Measurements from ENCODE around the gene OTUB2. TPM values are rescaled to one million over a fixed set of nuclear protein-coding genes. Genes with fewer than 3 reads are reported as not detected.

OTUB2 gene
- total and polyA plus RNA-seq, 2 of the 8 experiments (the other 6 are each of a cell fraction or from before 2014, with no cell fraction given) = 2.2 to 4.2 TPM

DNA sequence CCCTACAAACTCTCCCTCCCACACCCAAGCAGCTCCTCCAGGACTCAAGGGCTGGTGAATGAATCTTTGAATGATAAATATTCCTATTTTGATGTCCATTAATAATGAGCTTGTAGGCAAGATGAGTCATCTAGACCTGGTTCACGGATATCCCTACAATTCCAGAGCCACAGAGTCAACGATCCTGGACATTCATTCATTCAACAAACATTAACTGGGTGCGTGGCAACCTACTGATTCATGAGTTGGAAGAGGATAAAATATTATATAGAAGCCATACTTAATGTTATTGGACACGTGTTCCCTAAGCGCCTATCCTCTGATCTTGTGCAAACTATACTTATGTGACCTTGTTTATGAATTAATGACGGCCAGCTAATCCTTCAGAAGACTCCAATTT, 420 bp upstream of the OTUB2 start:
- ChIA-PET CTCF (ENCODE audit: partially characterized antibody) (interaction anchor here (0.7 to 3.9 kb wide), 8 partner anchors 8 to 111 kb away, joined by 3 to 23 read pairs (median 3); partner anchors contain the start of genes DDX24, IFI27L1 and IFI27L2), POLR2A (ENCODE audit: partially characterized antibody) (interaction anchor here (0.6 to 1.5 kb wide), 5 partner anchors 13 to 155 kb away, joined by 3 to 5 read pairs (median 3); partner anchors contain the start of gene PPP4R4)
- H2AFZ ChIP-seq (ENCODE audit: low read length) = no peak overlapping the region
- no peak overlapping the region for H3K27ac ChIP-seq (ENCODE audit: low read depth, low read length)
- H4K5ac ChIP-seq (ENCODE audit: insufficient read length, low read depth, low read length) = no peak overlapping the region
- H2BK20ac ChIP-seq (ENCODE audit: low read length) = no peak overlapping the region
- H3K79me1 ChIP-seq (ENCODE audit: low read depth, low read length) = peaks cover 3% of the 10 kb centered on the region; the same call in 1 of the 2 replicates
- no peak for DNase-seq (ENCODE audit: low read depth in 1 of 2, low spot score in 2 of 2)
- H4K91ac ChIP-seq (replicated peaks; ENCODE audit: insufficient read length, low read length) = no peak overlapping the region
- FAIRE-seq = no peak
- peak overlapping the region; percentile 58 to 75 for H3K4me2 ChIP-seq (ENCODE audit: insufficient read depth in 1 of 2, low read depth in 2 of 2, low read length in 2 of 2)
- peaks cover 0 to 22% (median 13%) of the 10 kb centered on the region in 4 experiments; a peak in 4 of 7 replicates for H3K4me1 ChIP-seq (replicated peaks in 1 of 4; ENCODE audit: control insufficient read depth in 3 of 4, insufficient read depth in 4 of 4, low read length in 3 of 4)
- no peaks in the 10 kb centered on the region for H4K20me1 ChIP-seq (replicated peaks in 1 of 2; ENCODE audit: control insufficient read depth in 1 of 2, insufficient read depth in 2 of 2, low read length in 2 of 2)
- H3K9me3 ChIP-seq (ENCODE audit: insufficient read depth in 2 of 2, low read depth in 1 of 2, low read length in 1 of 2) = no peaks in the 10 kb centered on the region
- 71% methylated on average over 6 of the region's 6 CpGs; no CpG with 5 or more reads in 1 of the 2 experiments for WGBS, 2 experiments (ENCODE audit: extremely low coverage in 1 of 2, insufficient coverage in 1 of 2, insufficient read length in 1 of 2, insufficient replicate concordance in 2 of 2, low coverage in 1 of 2, low lambda C conversion rate in 2 of 2, missing lambda C conversion rate in 1 of 2)
- H3K23me2 ChIP-seq (ENCODE audit: low read depth, low read length) = peaks cover 5% of the 10 kb centered on the region; the same call in 1 of the 2 replicates
- no peak overlapping the region for H2BK12ac ChIP-seq (ENCODE audit: low read depth, low read length)
- no peak overlapping the region for H3K23ac ChIP-seq (ENCODE audit: insufficient read length)
- H3K18ac ChIP-seq (ENCODE audit: extremely low read depth, low read length) = no peak overlapping the region
- no peak overlapping the region for H2BK15ac ChIP-seq (ENCODE audit: low read length)
- H3K27me3 ChIP-seq (replicated peaks in 1 of 4; ENCODE audit: control insufficient read depth in 3 of 4, extremely low read depth in 1 of 4, insufficient read depth in 3 of 4, low read length in 3 of 4) = peaks cover 0 to 3% (median 3%) of the 10 kb centered on the region in 4 experiments; a peak in 2 of 7 replicates
- H2BK120ac ChIP-seq (replicated peaks; ENCODE audit: low read depth, low read length) = no peak overlapping the region
- no peak overlapping the region for H2BK5ac ChIP-seq (ENCODE audit: low read depth, low read length)
- H3K79me2 ChIP-seq (ENCODE audit: control insufficient read depth in 1 of 2, insufficient read depth in 2 of 2, low read length in 2 of 2) = no peaks in the 10 kb centered on the region
- no peak overlapping the region for H2AK5ac ChIP-seq (ENCODE audit: low read depth, low read length)
- H3K4me3 ChIP-seq (ENCODE audit: extremely low read depth in 1 of 4, insufficient read depth in 2 of 4, low read depth in 3 of 4, low read length in 4 of 4) = peak overlapping the region in 1 of 4 experiments; percentile 82; a peak in 3 of 8 replicates
- H4K8ac ChIP-seq (ENCODE audit: extremely low read depth, insufficient read depth, low read length) = no peak overlapping the region; the same call in 1 of the 2 replicates
- H3K14ac ChIP-seq (ENCODE audit: insufficient read length) = no peak overlapping the region
- no peaks in the 10 kb centered on the region for H3K36me3 ChIP-seq (ENCODE audit: control insufficient read depth in 2 of 4, insufficient read depth in 4 of 4, low read length in 3 of 4)
- H3K4ac ChIP-seq (replicated peaks; ENCODE audit: insufficient read length, low read depth, low read length) = no peak overlapping the region
- H3K9ac ChIP-seq (replicated peaks in 1 of 4; ENCODE audit: extremely low read depth in 1 of 4, low read depth in 3 of 4, low read length in 3 of 4) = no peak overlapping the region; a peak in 1 of 7 replicates
- H3K56ac ChIP-seq (replicated peaks; ENCODE audit: insufficient read length, low read depth, low read length) = no peak overlapping the region
- TF ChIP-seq MAFK (IDR thresholded peaks at IDR 0.05; ENCODE audit: low read depth, low read length) = no peak
- TF ChIP-seq, protein P1, sequence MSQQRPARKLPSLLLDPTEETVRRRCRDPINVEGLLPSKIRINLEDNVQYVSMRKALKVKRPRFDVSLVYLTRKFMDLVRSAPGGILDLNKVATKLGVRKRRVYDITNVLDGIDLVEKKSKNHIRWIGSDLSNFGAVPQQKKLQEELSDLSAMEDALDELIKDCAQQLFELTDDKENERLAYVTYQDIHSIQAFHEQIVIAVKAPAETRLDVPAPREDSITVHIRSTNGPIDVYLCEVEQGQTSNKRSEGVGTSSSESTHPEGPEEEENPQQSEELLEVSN (IDR thresholded peaks at IDR 0.05) = no peak
- no peak for TF ChIP-seq MAX (IDR thresholded peaks at IDR 0.05)
- TF ChIP-seq RFX5 (IDR thresholded peaks at IDR 0.05; ENCODE audit: borderline replicate concordance, low read depth, low read length) = no peak
- TF ChIP-seq SIX5 (IDR thresholded peaks at IDR 0.05; ENCODE audit: low read depth, low read length) = no peak
- no peak for TF ChIP-seq CHD1 (IDR thresholded peaks at IDR 0.05; ENCODE audit: low read depth, low read length)
- TF ChIP-seq, protein P2, sequence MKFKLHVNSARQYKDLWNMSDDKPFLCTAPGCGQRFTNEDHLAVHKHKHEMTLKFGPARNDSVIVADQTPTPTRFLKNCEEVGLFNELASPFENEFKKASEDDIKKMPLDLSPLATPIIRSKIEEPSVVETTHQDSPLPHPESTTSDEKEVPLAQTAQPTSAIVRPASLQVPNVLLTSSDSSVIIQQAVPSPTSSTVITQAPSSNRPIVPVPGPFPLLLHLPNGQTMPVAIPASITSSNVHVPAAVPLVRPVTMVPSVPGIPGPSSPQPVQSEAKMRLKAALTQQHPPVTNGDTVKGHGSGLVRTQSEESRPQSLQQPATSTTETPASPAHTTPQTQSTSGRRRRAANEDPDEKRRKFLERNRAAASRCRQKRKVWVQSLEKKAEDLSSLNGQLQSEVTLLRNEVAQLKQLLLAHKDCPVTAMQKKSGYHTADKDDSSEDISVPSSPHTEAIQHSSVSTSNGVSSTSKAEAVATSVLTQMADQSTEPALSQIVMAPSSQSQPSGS (IDR thresholded peaks at IDR 0.05; ENCODE audit: low read length) = no peak
- no peak for TF ChIP-seq RBBP5 (IDR thresholded peaks at IDR 0.05; ENCODE audit: borderline replicate concordance, low read depth, low read length)
- TF ChIP-seq NANOG (IDR thresholded peaks at IDR 0.05; ENCODE audit: insufficient read depth, low read depth, low read length, poor library complexity, severe bottlenecking) = no peak
- TF ChIP-seq SP4 (IDR thresholded peaks at IDR 0.05; ENCODE audit: low read length) = no peak
- TF ChIP-seq SRF (IDR thresholded peaks at IDR 0.05; ENCODE audit: low read depth, low read length) = no peak

Measured in H1 (cell line).